Measurements from ENCODE around the gene RBM42.

- TF ChIP-seq CTCF (CRISPR knock-in tag; IDR thresholded peaks at IDR 0.05) (no peak), SNRNP70 (IDR thresholded peaks at IDR 0.05; ENCODE audit: low read depth, low read length) (no peak), HIVEP1 (CRISPR knock-in tag; IDR thresholded peaks at IDR 0.05) (no peak), FUBP1 (CRISPR knock-in tag; IDR thresholded peaks at IDR 0.05; ENCODE audit: borderline replicate concordance) (no peak), SAFB2 (CRISPR knock-in tag; IDR thresholded peaks at IDR 0.05; ENCODE audit: borderline replicate concordance, low read depth) (no peak), POLR2A (IDR thresholded peaks at IDR 0.05; ENCODE audit: insufficient read depth in 1 of 2, low read depth in 2 of 2, low read length in 2 of 2) (no peak)
Measured at GRCh38 chr19:35621708-35622107, 7.1 kb upstream of the RBM42 start.
